Peyer's patch (tissue), 4 donors: ENCODE data around the gene DAO. TPM values are rescaled to one million over a fixed set of nuclear protein-coding genes. Genes with fewer than 3 reads are reported as not detected.
"Not testable (repeated sequence)": the region's sequence is repeated elsewhere in the genome, so short reads cannot be mapped to it uniquely, and the experiment has no call there.

Experiments
- DNase-seq, 3 donors: peaks; one replicate each; pipeline ENCODE4 v3.0.0-alpha.2; 2017 to 2019
- H3K27ac ChIP-seq, 4 donors: fragments of 200-600 bp; sonication (generic); one replicate each; pipeline ENCODE4 v1.5.1; 2016 to 2019
- H3K27me3 ChIP-seq, 2 donors: fragments of 200-600 bp; sonication (generic); one replicate each; pipeline ENCODE4 v1.5.1; 2019
- H3K36me3 ChIP-seq, 3 donors: fragments of 200-600 bp; sonication (generic); one replicate each; pipeline ENCODE4 v1.5.1; 2016 to 2019
- H3K4me1 ChIP-seq, 4 donors: fragments of 200-600 bp; sonication (generic); one replicate each; pipeline ENCODE4 v1.5.1; 2016 to 2019
- H3K4me3 ChIP-seq, 4 donors: fragments of 200-600 bp; sonication (generic); 1 replicate in 3 of 4; 2 replicates in 1 of 4; pipeline ENCODE4 v1.5.1; 2016 to 2019; ENCODE audit warnings: mild to moderate bottlenecking in 1 of 4
- H3K9me3 ChIP-seq, 4 donors: fragments of 200-600 bp; sonication (generic); one replicate each; pipeline ENCODE4 v1.5.1; 2016 to 2019; ENCODE audit warnings: mild to moderate bottlenecking in 1 of 4
- CTCF ChIP-seq, 6 experiments: fragments of 450-650 bp in 4 of 6; fragments of 200-600 bp in 2 of 6; sonication (generic) in 1 of 6; IDR thresholded peaks; one replicate each; pipeline ENCODE4 v1.5.1; 2017 to 2019; ENCODE audit warnings: antibody characterized with exemption in 6 of 6, mild to moderate bottlenecking in 3 of 6, moderate library complexity in 1 of 6
- POLR2A ChIP-seq, 2 donors: fragments of 450-650 bp; IDR thresholded peaks; one replicate each; pipeline ENCODE4 v1.5.1; 2017; ENCODE audit warnings: antibody characterized with exemption in 2 of 2, mild to moderate bottlenecking in 2 of 2, moderate library complexity in 2 of 2
- total RNA-seq, 4 donors: library from RNA; depleted of rRNA; stranded (reverse); fragments of >200 nt; gene quantifications; one replicate each; pipeline ENCODE4 v1.1.0, GENCODE V29; 2016

DAO gene
- total RNA-seq, 4 donors from 2014 or later = 1.2 TPM; not detected in 3

DNA sequence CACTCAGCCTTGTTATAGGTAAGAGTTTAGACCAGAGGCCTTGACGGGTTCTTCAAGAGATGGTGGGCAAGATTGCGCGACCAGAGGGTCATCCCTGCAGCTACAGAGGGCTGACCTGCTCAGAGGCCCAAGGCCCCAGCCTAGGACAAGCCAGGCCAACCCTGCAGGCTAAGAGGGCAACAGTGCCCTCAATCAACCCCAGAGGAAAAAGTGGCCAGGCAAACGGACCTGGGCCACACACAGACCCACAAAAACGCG is 23.8 kb upstream of the DAO start:
- H3K27me3 ChIP-seq = no peaks in the 10 kb centered on the region
- H3K27ac ChIP-seq = peak overlapping the region; percentile 77 to 96 (median 88)
- H3K4me3 ChIP-seq = peak overlapping the region; percentile 61 to 93 (median 64)
- TF ChIP-seq POLR2A (IDR thresholded peaks at IDR 0.05) = no peak
- no peak for TF ChIP-seq CTCF (IDR thresholded peaks at IDR 0.05)
- DNase-seq = no peak
- H3K9me3 ChIP-seq = no peaks in the 10 kb centered on the region
- H3K36me3 ChIP-seq = peaks cover 0 to 10% (median 0%) of the 10 kb centered on the region in 3 donors
- H3K4me1 ChIP-seq = peaks cover 0 to 23% (median 3%) of the 10 kb centered on the region in 4 donors

DNA sequence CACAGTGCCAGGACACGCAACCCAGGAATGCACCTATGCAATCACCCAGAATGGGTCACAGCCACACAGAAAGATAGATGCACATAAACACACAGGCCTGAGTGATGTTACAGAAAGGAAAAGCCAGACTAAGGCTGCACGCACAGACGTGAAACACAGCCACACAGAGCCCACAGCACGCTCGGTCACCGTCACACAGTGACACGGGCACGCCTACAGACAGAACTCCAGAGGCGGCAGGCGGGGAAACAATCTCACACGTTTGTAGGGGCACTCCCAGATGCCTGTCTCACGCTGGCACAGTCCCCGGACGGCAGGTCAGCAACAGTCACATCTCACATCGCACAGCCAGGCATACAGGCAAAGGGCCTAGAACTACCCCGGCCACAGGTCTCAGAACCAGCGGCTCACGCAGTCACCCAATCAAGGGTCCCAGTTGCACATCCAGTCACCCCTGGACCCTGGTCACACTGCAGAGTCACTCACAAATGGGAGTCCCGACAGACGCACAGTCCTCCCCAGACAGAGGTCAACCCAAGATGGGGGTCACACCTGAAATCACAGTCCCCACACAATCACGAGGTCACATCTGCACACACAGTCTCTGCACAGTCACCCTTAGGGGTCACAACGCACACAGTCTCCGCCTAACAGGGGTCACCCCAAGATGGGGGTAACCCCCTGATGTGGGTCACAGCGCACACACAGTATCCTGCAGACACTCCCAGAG is 23.3 kb upstream of the DAO start:
- DNase-seq = peak; percentile 49 to 82 (median 75)
- Histone ChIP-seq H3K27ac (peak overlapping the region; percentile 77 to 96 (median 88)), H3K36me3 (peaks cover 0 to 10% (median 0%) of the 10 kb centered on the region in 3 donors), H3K4me1 (peaks cover 0 to 23% (median 3%) of the 10 kb centered on the region in 4 donors), H3K4me3 (peak overlapping the region; percentile 61 to 93 (median 64)), H3K9me3 (no peaks in the 10 kb centered on the region), H3K27me3 (no peaks in the 10 kb centered on the region)
- TF ChIP-seq CTCF (IDR thresholded peaks at IDR 0.05) (no peak), POLR2A (IDR thresholded peaks at IDR 0.05) (peak; percentile 24 to 35)

DNA sequence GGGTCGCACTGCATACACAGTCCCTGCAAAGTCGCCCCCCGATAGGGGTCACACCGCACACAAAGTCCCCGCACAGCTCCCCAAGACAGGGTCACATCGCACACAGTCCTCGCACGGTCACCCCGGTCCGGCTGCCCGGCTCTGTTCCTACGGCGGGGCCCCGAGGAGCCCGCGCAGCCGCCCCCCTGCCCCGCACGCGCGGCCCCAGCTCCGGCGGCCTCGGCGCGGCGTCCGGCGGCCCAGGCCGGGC is 22.8 kb upstream of the DAO start:
- no peaks in the 10 kb centered on the region for H3K9me3 ChIP-seq
- H3K27ac ChIP-seq = peak overlapping the region; percentile 77 to 96 (median 88)
- no peaks in the 10 kb centered on the region for H3K27me3 ChIP-seq
- H3K4me3 ChIP-seq = peak overlapping the region; percentile 61 to 93 (median 64)
- TF ChIP-seq CTCF (IDR thresholded peaks at IDR 0.05) (no peak), POLR2A (IDR thresholded peaks at IDR 0.05) (no peak)
- DNase-seq = no peak
- H3K4me1 ChIP-seq = peaks cover 0 to 23% (median 3%) of the 10 kb centered on the region in 4 donors
- H3K36me3 ChIP-seq = peaks cover 0 to 5% (median 0%) of the 10 kb centered on the region in 3 donors

- Histone ChIP-seq H3K4me3 (peak overlapping the region; percentile 62 to 93 (median 72)), H3K36me3 (no peaks in the 10 kb centered on the region), H3K27me3 (no peaks in the 10 kb centered on the region), H3K27ac (peak overlapping the region; percentile 86 to 96 (median 94)), H3K9me3 (no peaks in the 10 kb centered on the region), H3K4me1 (peaks cover 0 to 23% (median 5%) of the 10 kb centered on the region in 4 donors)
- DNase-seq = no peak
- TF ChIP-seq POLR2A (IDR thresholded peaks at IDR 0.05) (no peak), CTCF (IDR thresholded peaks at IDR 0.05) (no peak)
These were observed 21.4 kb upstream of the DAO start for GRCh38 chr12:108858311-108859074.

DNA sequence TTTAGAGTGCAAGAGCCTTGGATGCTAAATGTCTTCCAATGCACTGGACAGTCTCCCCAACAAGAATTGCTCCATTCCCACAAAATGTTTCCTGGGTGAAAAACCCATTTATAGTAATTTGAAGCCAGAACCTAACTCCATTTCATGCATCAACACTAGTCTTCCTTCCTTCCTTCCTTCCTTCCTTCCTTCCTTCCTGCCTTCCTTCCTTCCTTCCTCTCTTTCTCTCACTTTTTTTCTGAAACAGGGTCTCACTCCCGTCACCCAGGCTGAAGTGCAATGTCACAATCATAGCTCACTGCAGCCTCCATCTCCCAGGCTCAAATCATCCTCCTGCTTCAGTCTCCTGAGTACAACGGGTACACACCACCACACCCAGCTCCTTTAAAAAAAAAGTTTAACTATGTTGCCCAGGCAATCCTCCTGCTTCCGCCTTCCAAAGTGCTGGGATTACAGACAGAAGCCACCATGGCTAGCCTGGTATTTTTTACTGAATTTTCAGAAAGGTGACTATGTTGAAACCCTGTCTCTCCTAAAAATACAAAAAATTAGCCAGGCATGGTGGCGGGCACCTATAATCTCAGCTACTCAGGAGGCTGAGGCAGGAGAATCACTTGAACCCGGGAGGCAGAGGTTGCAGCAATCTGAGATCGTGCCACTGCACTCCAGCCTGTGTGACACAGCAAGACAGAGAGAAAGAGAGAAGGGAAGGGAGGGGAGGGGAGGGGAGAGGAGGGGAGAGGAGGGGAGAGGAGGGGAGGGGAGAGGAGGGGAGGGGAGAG is 20.6 kb upstream of the DAO start:
- H3K4me3 ChIP-seq, H3K9me3 ChIP-seq, H3K27me3 ChIP-seq, DNase-seq, H3K36me3 ChIP-seq: not testable (repeated sequence)
- Histone ChIP-seq H3K27ac (peak overlapping the region in 1 of 4 donors; percentile 86), H3K4me1 (peaks cover 0 to 23% (median 5%) of the 10 kb centered on the region in 4 donors)

DNA sequence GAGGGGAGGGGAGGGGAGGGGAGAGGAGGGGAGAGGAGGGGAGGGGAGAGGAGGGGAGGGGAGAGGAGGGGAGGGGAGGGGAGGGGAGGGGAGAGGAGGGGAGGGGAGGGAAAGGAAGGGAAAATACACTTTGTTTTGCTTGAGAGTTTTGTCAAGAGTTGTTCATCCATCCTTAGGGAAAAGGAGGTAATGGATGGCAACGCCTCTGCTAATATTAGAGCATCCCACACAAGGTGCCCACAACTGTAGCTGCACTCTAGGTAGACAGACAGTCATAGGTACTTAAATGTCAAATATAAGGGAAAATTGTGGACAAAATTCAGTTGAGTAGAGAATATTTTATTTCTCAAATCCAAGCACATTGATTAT is 20.0 kb upstream of the DAO start:
- H3K27ac ChIP-seq = no peak overlapping the region
- DNase-seq = no peak
- H3K4me1 ChIP-seq = peaks cover 0 to 23% (median 5%) of the 10 kb centered on the region in 4 donors
- no peaks in the 10 kb centered on the region for H3K36me3 ChIP-seq
- H3K9me3 ChIP-seq = no peaks in the 10 kb centered on the region
- H3K4me3 ChIP-seq = no peak overlapping the region
- TF ChIP-seq CTCF (IDR thresholded peaks at IDR 0.05) = no peak
- TF ChIP-seq POLR2A (IDR thresholded peaks at IDR 0.05) = no peak
- no peaks in the 10 kb centered on the region for H3K27me3 ChIP-seq
